NCI-H1105 (cell line): ENCODE results near the gene DACT3.

ENCODE experiments used
- DNase-seq: peaks from one replicate; lab custom pipeline; 2025; lab: John Stamatoyannopoulos, UW

The DACT3 gene

DNA sequence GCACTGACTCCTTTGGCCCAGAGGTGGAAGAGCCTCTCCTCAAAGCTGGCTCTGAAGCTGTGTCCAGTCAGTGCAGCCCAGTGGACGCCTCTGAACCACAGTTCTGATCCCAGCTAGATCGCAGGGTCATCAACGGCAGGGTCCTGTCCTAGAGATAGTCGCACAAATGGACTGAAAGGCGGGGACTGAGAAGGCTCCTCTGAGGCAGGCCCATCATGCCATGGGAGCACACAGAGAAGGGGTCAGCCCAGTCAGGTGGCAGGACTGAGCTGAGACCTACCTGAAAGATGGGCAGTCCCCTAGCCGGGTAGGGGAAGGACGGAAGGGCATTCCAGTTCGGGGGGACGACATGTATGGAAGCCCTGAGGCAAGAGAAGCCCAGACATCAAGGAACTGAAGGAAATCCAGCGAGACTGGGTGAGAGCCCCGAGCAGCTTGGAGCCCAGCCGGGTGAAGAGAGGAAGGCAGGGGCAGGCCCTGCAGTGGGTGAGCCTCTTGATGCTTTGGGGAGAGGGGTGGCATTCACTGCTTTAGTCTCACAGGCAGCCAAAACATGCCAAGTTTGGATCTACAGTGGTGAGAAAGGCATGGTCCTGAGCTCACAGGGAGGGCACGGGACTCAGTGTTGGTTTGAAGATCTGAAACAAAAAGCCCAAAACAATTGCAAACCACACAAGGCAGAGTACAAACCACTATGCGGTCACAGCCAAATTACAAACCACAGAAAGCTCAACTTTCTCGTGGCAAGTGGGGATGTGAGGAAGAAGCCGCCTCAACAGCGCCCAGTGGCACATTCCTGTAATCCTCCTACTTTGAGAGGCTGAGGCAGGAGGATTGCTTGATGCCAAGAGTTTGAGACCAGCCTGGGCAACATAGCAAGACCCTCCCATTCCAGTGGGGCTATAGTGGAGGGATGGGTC lies 49.9 kb downstream of the DACT3 start:
- no peak for DNase-seq

DNA sequence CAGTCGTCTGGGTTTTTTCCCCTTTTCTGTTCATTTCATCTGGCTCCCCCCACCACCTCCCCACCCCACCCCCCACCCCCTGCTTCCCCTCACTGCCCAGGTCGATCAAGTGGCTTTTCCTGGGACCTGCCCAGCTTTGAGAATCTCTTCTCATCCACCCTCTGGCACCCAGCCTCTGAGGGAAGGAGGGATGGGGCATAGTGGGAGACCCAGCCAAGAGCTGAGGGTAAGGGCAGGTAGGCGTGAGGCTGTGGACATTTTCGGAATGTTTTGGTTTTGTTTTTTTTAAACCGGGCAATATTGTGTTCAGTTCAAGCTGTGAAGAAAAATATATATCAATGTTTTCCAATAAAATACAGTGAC lies 50.6 kb downstream of the DACT3 start:
- DNase-seq, result no peak

DNA sequence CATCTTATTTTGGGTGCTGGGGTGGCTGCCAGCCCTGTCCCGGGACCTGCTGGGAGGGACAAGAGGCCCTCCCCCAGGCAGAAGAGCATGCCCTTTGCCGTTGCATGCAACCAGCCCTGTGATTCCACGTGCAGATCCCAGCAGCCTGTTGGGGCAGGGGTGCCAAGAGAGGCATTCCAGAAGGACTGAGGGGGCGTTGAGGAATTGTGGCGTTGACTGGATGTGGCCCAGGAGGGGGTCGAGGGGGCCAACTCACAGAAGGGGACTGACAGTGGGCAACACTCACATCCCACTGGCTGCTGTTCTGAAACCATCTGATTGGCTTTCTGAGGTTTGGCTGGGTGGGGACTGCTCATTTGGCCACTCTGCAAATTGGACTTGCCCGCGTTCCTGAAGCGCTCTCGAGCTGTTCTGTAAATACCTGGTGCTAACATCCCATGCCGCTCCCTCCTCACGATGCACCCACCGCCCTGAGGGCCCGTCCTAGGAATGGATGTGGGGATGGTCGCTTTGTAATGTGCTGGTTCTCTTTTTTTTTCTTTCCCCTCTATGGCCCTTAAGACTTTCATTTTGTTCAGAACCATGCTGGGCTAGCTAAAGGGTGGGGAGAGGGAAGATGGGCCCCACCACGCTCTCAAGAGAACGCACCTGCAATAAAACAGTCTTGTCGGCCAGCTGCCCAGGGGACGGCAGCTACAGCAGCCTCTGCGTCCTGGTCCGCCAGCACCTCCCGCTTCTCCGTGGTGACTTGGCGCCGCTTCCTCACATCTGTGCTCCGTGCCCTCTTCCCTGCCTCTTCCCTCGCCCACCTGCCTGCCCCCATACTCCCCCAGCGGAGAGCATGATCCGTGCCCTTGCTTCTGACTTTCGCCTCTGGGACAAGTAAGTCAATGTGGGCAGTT lies 51.2 kb downstream of the DACT3 start:
- no peak for DNase-seq

DNA sequence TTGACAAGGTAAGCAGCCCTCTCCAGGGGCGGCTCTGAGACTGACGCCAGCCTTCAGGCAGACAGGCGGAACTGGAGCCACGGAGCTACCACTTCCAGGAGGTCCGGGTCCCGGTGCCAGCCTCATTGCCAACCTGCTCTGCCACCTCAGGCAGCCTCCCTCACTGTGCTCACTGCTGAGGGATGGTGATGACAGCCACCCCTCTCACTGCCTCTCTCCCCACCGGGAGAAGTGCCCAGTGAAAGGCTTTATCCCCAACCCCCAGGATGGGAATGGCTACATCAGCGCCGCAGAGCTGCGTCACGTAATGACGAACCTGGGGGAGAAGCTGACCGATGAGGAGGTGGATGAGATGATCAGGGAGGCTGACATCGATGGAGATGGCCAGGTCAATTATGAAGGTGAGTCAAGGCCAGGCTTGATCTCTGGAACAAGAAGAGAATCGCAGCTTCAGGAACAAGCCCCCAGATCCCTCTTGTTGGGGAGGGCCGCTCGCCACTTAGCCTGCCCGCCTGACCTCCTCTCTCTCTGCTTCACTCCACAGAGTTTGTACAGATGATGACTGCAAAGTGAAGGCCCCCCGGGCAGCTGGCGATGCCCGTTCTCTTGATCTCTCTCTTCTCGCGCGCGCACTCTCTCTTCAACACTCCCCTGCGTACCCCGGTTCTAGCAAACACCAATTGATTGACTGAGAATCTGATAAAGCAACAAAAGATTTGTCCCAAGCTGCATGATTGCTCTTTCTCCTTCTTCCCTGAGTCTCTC lies 52.2 kb downstream of the DACT3 start:
- DNase-seq, result no peak

DNA sequence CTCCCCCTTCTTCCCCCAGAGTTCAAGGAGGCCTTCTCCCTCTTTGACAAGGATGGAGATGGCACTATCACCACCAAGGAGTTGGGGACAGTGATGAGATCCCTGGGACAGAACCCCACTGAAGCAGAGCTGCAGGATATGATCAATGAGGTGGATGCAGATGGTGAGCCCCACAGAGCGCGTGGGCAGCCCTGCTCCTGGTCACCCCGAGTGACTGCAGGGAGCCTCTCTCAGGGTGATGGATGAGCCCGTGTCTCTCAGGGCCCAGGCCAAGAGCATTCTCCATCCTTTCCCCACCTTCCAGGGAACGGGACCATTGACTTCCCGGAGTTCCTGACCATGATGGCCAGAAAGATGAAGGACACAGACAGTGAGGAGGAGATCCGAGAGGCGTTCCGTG lies 52.8 kb downstream of the DACT3 start:
- DNase-seq, result no peak

DNA sequence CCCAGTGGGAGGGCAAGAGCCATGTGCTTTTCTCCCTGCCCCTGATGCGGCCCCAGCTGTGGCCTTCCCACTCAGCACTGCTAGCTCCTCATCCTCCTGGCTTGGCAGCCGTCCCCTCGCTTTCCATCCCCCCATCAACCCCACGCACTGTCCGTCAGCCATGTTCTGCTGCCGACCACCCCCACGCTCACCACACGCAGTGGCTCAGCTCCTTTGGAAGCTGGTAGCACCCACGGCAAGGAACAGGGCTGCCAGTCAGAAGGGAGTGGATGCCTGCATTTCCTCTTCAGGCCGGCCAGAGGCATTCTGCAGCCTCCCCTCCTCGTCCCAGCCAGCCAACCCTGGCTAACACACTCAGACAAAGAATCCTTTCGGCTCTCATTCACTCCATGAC lies 53.5 kb downstream of the DACT3 start:
- DNase-seq, result no peak

DNA sequence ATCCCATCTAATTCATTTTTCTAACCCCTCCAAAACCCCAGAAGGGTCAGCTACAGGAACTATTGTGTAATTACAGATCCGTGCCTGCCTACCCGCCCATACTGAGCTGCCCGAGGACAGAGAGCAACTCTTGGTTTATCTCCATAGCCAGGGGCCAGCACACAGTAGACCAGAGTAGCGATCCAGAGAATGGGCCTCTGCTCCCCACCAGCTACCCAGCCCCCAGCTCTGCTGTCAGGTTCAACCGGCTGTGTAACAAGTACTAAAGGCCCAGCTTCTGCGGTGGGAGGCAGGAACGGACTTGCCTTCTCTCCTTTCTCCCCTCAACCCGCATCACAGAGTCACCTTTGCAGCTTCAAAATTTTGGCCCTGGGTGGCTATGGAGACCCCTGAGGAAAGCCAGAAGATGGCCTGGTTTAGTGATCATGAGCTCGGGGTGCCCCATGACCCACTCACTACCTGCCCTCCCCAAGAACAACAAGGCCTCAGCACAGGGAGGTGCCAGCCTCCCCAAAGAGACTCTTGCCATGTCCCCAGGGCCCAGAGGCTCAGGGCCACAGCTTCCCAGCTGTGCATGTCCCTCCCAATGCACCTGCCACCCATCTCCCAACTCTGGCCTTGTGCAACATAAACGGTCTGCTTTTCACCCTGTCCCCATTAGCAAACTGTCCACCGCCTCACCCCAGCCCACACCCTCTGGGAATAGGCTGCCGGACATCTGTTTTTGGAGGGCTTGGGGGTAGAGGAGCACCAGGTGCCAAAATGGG lies 54.1 kb downstream of the DACT3 start:
- DNase-seq, result no peak

DNA sequence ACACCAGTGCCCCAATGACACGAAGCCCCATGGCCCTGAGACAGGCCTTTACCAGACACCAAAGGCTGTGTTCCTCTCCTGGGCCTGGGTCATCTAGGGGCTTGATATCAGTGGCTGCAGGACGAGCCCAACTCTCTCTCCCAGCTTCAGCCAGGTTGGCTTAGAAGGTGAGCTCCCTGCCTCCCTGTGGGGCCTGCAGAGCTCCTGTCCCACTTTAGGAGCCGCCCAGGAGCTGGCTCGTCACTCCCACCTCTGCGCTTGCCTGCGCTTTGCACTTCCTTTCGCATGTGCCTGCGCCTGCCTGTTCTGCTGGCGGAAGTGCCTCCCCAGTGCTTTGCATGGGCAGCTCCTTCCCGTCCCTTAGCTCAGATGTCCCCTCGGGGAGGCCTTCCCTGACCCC lies 55.0 kb downstream of the DACT3 start:
- no peak for DNase-seq

DNA sequence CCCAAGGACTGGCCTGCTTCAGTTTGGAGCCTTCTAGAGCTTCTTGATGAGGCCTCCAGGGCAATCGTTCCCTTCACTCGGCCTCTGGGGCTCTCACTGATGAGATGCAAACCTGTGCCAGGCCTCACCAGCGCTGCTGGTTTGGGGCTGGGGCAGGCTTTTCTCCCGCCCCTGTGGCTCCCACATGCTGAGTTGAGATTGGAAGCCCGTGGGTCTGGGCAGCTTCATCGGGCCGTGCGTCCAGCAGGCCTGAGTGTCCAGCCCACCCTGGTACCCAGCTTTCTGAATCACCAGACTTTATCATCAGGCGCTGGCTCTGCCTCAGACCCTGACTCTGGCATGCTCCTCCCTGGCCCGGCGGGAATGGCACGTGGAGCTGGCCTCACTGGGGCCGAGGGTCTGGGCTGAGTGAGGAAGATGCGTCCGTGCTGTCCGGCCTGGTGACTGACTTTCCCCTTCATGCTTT lies 55.6 kb downstream of the DACT3 start:
- no peak for DNase-seq

DNA sequence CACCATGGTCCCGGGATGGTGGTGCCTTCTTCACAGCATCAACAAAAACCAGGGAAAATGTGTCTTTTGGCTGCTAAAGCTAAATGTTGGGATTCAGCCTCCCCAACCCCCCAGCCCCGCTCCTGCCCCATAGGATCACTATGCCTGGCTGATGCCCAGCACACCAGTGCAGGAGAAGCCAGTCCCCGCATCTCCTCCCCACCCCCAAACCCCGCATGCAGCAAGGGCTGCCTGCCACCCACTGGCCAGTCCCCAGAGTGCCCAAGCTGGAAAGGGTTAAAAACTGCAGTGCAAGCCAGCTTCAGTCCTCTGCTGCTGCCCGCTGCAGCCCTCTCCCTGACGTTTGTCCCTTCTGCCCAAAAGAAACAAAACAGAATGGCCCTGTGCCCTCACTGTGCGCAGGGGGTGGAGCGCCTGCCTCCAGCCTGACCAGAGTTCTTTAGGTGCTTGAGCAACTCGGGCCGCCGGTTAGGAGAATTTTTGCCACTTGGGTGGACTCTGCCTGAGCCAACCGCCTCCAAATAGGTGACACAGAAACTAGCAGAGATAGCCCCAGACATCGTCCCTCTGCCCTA lies 56.1 kb downstream of the DACT3 start:
- no peak for DNase-seq

DNA sequence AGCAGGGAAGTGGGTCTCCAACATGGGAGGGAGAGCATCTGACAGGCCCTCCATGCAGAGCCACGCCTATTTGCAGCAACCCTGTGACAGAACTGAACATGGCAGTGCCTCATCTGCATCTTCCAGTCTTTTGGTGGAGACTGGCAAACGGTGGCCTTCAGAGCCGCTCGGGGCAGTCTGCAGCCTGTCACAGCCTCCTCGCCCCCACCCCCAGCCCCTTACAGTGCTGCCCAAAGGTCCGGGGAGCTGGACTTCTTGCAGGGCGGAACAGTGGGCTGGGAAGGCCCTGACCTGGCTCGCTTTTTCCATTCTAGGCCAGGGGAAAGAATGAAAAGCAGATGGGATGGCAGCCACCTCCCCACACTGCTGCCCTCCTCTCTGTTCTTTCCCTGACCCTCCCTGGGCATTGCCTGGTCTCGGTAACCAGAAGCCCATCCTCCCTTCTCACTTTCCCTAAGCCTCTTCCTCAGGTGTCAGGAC lies 57.2 kb downstream of the DACT3 start:
- no peak for DNase-seq

DNA sequence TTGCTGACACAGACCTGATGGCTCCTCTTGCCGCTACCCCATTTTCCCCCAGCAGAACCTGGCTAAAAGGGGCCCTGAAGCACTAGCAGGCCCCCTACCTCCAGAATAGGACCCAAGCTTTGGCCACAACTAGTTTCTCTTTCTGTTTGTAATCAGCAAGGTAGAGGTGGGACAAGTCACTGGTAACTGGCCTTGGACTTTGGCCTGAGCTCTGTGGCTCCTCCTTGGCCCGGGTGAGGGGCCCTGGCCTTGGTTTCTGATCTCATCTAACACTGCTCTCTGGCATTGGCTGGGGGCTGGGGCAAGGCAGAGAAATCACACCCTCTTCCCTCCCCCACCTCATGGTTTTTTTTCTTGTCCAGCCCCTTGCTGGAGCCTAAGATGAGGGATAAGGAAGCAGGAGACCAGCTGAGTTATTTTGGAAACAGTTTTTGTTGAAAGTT lies 57.8 kb downstream of the DACT3 start:
- no peak for DNase-seq

DNA sequence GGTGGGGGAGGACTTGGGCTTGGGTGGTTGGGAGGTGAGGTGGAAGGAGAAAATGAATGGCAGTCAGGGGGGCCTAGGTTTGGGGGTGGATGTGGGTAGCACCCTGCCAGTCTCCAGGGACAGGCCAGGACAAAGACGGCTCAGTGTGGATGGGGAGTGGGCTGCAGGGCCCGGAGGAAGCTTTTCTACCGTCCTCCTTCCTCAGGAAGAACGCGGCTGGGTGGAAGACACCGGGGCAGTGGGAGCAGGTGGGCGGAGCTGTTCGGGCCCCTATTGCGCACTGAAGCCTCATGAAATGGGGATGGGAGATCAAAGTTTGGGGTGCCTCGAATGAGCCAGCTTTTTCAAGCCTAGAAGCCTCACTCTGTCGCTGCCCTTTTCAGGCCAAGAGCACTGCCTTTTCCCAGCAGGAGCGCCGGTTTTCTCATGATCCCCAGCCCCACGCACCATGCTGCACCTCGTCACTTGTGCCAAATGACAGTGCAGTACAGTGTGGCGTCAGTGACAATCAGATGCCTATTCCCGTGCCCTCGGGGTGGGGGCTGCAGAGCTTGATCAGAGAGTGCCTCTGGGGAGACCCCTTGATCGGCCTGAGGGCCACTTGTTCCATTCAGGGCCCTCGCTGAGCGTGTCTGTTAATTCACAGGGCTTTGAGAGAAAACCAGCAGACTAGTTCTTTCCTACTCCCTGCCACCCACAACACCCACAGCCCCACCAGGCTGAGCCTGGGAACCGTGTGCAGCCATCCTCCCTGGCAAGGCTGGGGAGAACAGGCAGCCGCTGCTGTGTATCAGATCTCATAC lies 58.4 kb downstream of the DACT3 start:
- DNase-seq, result no peak

DNA sequence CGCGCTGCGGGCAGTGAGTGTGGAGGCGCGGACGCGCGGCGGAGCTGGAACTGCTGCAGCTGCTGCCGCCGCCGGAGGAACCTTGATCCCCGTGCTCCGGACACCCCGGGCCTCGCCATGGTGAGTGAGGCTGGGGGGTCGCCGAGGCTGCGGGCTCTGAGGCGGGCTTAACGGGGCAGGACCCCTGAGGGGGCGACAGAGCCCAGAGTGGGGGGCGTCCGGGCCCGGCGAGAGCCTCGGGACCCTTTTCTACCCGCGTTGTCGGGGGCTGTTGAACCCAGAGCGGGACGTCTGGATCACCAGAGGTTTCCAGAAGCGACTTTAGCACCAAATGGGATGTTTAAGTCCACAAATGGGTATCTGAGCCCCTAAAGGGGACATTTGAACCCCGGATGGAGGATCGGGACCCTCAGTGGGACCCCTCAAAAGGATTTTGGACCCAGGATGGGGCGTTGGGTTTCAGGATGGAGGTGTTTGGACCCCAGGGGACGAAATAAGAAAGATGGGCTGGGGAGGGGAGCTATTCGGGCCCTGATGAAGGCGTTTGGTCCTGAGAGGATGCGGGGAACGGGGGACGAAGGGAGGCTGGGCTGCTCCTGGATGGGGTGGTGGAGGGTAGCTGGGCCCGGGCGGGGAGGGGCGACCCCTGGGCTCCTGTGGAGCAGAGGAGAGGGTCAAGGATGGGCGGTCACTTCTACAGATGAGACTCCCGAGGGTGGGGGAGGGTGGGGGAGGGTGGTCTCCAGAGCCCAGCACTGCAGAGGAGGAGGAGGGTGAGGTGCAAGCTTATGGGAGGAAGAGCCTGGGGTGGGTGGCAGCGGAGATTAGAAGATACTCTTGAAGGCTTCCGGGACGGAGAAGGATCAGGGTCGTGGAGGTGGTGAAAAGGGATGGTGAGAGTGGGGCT lies 59.4 kb downstream of the DACT3 start, which contains the start of gene CALM3:
Gene CALM3 (plus strand): TSS at position 13 of the 907 bp plus-strand sequence. CDS start 105 bp downstream, at position 118.
- no peak for DNase-seq

DNA sequence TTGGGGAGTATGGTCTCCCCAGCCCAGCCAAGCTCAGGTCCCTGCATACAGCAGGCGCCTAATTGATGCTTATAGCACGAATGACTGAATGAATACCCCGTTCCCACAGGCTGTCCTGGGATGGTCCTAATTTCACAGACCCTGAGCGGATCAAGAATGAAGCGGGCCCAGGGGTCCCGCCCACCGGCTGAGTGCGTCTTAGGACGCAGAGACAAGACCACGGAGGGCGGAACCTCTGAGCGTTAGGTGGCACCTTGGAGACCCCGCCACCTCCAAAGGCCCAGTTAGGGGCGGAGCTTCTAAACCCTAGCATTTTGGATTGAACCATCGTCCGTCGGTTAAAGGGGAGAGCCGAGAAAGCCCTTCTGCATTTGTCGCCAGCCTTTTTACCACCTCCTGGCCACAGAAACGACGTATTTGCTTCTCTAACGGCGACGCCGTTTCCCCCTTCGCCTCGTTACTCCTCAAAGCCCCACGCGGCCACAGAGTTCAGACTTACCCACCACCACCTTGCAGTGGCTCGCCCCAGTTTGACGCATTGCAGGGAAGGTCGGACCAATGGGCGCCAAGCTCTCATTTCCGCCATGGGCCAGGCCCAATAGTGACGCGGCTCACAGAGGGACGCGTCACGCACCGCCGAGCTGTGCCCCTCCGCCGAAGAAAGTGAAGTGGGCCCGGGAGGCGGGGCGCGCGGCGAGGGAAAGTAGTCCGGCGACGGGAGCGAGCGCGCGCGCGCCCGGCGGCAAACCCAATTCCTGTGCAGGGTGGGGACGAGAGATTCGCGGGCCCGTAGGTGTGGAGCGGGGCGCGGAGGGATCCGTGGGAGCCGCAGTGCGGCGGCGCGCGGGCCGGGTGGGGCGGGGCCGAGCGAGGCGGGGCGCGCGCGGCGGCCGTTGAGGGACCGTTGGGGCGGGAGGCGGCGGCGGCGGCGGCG lies 60.3 kb downstream of the DACT3 start:
- peak; percentile 99 for DNase-seq

DNA sequence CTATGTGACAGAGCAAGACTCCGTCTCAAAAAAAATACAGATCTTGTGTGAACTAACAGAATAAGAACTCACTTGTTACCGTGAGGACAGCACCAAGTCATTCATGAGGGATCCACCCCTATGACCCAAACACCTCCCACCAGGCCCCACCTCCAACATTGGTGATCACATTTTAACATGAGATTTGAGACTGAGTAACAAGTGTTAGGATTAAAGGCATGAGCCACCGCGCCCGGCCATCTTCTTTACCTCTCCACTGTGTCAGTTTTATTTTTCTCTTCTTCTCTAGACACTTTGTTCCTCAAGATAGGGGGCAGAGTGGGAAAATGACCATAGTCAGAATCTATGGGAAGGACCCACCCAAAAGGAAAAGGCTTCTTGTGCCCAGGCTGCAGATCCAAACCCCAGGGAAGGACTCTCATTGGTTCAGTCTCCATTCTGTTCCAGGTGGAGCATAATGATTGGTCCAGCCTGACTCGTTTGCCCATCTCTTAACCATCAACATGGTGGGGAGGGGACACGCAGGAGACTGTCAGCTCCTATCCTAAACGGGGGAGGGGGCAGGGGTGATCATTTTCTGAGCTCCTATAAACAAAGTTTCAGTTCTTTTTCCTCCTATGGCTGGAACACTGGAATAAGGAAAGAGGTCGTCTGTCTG lies 61.1 kb downstream of the DACT3 start:
- no peak for DNase-seq

DNA sequence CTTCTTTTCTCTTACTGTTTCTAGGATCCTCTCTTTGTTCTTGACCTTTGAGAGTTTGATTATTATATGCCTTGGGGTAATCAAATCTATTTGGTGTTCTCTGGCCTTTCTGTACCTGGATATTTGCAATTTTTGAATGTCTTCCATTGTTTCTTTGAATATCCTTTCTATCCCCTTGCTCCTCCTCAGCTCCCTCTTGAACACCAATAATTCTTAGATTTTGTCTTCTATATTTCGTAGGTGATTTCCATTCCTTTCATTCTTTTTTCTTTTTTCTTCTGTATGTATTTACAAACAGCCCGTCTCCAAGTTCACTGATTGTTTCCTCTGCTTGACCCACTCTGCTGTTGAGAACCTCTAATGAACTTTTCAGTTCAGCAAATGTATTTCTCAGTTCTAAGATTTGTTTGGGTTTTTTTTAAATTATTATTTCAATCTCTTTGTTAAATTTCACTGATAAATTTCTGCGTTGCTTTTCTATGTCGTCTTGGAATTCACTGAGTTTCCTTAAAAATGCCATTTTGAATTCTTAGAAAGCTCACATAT lies 62.5 kb downstream of the DACT3 start:
- DNase-seq, result no peak
